NOMO-1 treated with dmso at 0.1 percent for 144 hours (cell line): Measurements from ENCODE around the gene RPS14.

Source experiments
- DNase-seq: peaks from one replicate; lab custom pipeline; 2025; ENCODE audit not compliant: unreplicated experiment; lab: John Stamatoyannopoulos, UW

Gene RPS14

GRCh38 chr5:150449517-150450339 is at the start of gene RPS14:
Gene RPS14, minus strand, starts transcription at chr5:150449739. Its CDS starts 2,006 bp downstream, at chr5:150447733.
- DNase-seq = peak; percentile 92

- no peak for DNase-seq
Measured at GRCh38 chr5:150498971-150499370, 49.4 kb upstream of the RPS14 start.

DNA sequence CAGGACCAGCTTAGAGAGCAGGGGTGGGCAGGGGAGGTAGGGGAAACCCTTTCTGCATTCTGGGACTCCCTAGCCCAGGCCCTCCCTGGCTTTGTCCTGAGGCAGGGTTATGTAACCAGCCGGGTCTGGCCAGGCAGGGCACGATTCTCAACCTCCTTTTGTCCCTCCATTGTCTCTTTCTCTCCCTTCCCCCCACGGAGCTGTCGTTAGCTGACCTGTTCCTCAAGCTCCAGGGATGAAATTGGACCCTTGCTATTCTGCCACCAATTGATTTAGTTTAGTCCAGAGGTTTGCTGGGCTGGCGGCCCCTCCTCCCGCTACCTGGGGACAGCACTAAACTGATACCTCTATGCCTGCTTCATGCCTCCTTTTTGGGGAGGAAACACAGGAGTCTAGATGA is 49.0 kb upstream of the RPS14 start:
- no peak for DNase-seq

DNA sequence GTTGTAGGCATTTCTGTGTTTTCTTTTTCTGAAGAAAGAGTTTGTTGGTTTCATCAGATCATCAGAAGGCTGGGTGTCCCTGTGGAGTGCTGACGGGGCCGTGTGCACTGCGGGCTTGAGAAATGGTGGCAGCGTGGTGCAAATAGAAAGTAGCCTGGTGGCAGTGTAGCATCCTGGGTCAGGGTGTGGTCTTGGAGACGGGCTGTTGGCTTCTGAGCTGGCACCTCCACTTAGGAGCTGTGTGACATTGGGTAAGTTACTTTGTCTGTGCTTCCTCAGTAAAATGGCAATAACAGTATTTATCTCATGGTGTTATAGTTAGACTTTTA is 48.4 kb upstream of the RPS14 start:
- no peak for DNase-seq

- no peak for DNase-seq
Measured at GRCh38 chr5:150497274-150497988, 47.9 kb upstream of the RPS14 start.

DNA sequence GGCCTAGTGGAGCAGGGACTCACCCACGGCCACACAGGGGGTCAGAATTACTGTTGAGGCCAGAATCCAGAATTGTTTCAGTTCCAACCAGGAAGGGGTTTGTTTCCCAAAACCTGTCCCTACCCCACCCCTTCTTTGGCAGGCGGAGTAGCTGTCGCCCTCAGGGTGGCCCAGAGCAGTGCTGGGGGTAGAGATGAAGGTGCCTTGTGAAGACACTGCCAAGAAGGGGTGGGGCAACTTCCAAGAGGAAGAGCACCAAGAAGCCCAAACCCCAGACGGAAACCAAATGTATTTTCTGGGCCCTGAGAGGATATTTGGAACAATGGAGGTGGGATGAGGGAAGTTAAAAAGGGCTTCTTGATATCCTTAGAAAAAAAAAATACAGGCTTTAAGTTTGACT is 47.0 kb upstream of the RPS14 start:
- DNase-seq = no peak

- no peak for DNase-seq
Measured at GRCh38 chr5:150496098-150496497, 46.6 kb upstream of the RPS14 start.

DNA sequence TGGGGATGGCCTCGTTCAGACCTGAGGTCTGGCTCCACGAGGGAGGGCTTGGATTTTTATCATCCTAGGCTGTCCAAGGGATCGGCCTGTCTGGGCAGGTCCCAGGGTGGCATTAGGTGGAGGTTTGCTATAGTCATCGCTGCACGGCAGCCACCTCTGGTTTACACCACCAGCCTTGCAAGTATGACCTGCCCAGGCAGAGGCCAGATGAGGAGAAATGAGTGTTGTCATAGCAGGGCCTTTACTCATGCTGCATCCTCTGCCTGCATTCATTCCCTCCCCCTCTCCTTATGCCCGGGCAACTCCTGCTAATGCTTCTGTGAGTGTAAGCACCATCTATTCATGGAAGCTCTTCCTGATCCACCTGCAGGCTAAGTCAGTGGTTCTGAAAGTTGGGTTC is 43.1 kb upstream of the RPS14 start:
- DNase-seq = no peak

- DNase-seq = no peak
Measured at GRCh38 chr5:150491876-150492275, 42.3 kb upstream of the RPS14 start.

DNA sequence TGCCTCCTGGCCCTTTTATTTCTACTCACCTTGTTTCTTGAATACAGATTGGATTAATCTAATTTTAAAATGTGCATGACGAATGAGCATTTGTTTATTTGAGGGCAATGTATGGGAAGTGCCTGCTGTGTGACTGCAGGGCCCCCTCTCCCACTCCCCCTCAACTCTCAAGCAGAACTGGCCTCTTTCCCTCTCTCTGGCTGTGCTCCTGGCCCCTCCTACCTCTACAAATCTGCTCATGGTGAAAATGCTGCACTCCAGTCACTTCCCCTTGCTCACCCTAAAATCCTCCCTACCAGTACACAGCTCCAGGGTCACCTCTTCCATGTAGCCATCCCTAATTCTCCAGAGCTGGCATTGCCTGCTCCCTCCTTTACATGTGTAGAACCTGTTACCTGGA is 41.2 kb upstream of the RPS14 start:
- peak; percentile 16 for DNase-seq

- no peak for DNase-seq
Measured at GRCh38 chr5:150490296-150490669, 40.7 kb upstream of the RPS14 start.

DNA sequence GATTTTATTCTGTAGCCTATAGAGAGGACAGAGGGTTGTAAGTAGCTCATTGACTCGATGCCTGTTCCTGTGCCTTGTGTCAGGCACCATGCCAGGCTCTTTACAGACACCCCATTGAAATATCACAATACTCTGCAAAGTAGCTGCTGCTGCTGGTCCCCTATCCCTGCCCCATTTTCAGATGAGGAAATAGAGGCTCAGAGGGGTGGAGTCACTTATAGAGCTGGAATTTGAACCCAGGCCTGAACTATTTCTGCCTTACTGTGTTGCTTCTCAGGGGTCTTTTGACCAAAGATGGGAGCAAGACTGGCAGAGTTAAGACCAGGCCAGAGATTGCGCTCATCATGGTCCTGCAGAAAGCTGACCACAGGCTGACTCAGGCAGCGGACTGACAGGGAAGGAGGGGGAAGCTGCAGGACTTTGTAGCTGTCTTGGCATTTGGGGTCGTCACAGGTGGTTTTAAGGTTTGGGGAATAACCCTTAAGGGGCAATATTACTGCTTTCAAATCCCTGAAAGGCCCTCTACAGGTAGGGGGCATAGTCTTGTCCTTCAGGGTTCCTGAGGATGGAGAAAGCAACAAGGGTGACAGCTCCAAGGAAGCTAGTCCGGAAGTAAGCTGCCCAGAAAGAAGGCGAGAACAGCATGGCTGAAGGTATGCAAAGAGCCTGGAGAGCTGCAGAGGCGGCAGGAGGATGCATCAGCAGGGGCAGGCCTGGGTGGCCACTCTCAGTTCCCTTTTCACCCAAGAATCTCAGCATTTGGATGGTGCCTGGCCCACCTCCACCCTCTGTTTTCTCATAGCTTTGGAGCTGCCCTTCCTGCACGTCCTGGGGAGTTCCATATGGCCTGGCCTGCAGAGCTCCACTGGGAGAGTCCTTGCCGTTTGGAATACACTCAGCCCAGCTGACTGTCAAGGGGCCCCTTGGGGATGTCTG is 40.1 kb upstream of the RPS14 start:
- DNase-seq = peak; percentile 69

DNA sequence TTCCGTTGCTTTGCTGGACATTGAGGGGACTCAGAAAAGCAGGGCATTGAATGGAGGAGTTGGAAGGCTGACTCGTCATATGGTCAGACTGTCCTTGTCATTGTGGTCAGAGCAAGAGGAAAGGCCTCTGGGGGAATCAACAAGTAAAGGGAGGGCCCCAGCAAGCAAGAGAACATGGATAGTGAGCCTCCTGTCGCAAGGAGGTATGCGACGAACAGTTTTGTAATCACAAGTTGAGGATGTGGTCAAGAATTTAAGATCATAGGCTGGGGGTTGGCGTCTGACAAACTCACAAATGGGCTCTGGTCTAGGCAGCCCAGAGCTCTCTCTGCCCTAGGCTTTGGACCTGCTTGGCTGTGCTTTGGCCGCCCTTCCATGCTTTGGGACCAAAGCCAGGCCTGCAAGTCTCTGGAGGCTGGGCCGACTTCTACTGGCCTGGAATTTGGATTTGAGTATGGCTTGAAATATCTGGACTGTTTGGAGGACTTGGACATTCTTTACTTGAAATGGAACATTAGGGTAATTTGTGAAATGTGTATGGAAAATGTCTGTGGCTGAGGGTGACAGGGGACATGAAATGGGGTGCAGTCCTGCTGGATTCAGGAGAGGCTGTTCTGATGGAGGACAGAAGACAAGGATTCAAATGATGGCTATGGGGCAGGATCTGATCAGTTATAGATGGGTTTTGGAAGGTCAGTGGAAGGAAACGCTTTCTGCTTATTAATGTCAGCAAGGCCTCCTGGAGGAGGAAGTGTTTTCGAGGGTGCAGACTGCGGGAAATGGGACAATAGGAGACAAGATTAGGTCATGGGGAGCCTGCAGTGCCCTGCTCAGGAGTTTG is 39.2 kb upstream of the RPS14 start:
- peak; percentile 69 for DNase-seq

DNA sequence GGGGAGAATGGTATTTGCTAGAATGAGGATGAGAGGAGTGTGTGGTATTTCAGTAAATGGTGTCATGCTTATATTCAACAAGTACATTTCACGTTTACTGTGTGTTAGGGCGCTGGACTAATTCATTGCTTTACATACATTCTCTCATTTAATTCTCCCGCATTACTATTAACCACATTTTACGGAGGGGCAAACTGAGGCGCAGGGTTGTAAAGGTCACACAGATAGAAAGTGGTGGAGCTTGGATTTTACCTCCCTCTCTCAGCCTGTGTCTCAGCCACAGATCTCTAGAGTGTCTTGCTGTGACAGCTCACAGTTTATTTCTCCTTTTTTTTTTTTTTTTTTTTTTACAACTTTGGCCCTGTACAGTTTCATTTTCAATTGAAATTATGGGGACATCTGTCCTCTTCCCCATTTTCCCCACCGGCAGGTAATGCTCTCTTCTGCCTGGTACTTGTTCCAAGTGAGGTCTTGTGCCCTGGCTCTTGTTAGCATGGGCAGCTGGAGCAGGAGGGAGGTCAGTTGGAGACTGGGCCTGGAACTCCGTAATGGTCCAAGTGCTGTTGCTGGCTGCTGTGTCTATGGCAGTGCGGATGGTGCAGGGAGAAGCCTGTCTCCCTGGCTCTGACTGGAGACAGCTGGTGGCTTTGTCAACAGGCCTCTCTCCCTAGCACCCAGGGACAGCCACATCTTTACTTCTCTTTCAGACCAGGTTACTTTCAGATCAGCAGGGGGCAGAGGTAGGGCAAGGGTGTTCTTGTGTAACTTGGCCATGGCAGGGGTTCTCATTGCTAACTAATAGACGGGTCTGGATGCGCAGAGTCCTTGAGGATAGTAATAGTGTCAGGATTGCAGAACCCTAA is 37.9 kb upstream of the RPS14 start:
- DNase-seq = peak; percentile 69

DNA sequence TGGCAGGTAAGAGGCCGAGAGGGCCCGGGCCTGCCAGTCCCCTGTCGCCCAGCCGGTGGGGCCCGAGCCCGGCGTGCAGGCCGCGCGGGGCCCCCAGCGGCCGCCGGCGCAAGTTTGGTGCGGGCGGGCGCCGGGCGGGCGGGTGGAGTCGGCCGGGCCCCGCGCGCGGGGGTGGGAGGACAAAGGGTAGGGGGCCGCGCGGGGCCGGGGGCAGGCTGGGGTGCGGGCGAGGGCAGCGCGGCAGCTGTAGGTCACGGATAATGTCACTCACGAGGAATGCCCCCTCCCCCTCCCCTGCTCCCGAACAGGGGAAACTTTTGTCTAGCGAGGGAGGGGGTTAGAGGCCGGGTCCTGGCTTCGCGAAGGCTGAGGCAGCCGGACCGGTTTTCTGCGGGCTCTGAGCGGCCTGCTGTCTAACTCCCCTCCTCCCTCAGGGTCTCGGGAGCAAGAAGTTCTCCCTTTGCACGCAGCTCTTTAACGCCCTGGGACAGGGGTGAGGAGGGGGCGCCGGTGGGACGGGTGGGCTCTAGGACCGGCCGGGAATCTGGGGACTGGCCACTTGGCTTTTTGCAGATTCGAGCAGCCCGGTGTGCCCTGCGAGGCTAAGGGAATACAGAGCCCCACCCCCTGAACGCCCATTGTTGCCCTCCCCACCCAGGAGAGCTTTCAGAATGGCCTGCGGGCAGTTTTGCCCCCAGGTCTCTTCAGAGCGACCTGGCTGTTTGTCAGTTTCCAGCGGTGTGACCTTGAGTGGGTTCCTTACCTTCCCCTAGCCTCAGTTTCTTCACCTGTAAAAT is 37.1 kb upstream of the RPS14 start:
- DNase-seq = peak; percentile 11

DNA sequence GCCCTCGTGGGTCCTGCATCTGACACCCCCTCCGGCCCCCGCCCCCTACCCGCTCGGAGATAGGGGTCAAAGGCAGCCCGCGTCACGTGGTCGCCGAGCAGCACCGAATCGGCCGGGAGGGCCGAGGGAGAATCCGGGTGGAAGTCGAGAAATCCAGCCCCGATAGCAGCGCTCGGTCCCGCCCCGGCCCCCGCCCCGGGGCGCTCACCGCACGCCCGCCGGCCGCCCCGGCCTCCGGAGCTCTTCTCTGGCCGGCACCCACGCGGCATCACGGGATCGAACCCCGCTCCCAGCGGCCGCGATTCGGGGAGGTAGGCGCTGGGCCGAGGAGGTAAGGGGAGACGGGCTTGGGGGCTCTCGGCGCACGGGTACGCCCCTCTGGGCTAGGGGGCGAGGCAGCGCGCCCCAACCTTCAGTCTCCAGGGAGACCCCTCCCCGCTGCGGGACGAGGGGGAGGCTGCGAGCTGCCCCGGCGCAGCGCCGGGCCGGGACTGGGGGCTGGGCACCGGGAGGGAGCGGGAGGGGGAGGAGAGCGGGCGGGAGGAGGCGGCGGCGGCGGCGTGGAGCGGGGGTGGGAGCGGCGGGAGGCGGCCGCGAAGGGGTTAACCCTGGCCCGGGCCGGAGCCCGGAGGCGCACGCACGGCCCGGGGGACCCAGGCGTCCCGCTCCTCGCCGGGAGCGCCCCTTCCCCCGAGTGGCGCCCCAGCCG is 36.3 kb upstream of the RPS14 start:
- no peak for DNase-seq

- DNase-seq = no peak
Measured at GRCh38 chr5:150484964-150485692, 35.6 kb upstream of the RPS14 start.

- no peak for DNase-seq
Measured at GRCh38 chr5:150481972-150482406, 32.5 kb upstream of the RPS14 start.
